Keratinocyte (primary cell): ENCODE results near the gene FLRT1. TPM values are rescaled to one million over a fixed set of nuclear protein-coding genes. Genes with fewer than 3 reads are reported as not detected.

Source experiments
- DNase-seq: peaks from one replicate; pipeline ENCODE4 v3.0.0-alpha.2; 2011; ENCODE audit warnings: low read depth, missing footprints, low spot score
- FAIRE-seq: peaks from 2 replicates; lab custom pipeline; 2011; peaks lifted over from hg19 to GRCh38; lab: Jason Lieb, UNC
- H2AFZ ChIP-seq: 2 replicates; pipeline ENCODE4 v1.6.0; 2012; ENCODE audit warnings: low read length, control low read depth, inconsistent platforms; ENCODE audit not compliant: control insufficient read depth
- H3K27ac ChIP-seq: 2 replicates; pipeline ENCODE4 v1.5.1; 2011; ENCODE audit warnings: low read length; ENCODE audit not compliant: control insufficient read depth, insufficient read depth
- H3K27me3 ChIP-seq: 3 replicates; pipeline ENCODE4 v1.6.0; 2011; ENCODE audit warnings: low read length; ENCODE audit not compliant: control insufficient read depth, insufficient read depth; ENCODE audit errors: extremely low read depth
- H3K36me3 ChIP-seq, 2 experiments: 2 replicates in 1 of 2; 3 replicates in 1 of 2; pipeline ENCODE4 v1.5.1; 2011; ENCODE audit warnings: low read length in 2 of 2, mild to moderate bottlenecking in 1 of 2; ENCODE audit not compliant: control insufficient read depth in 2 of 2, insufficient read depth in 2 of 2; ENCODE audit errors: extremely low read depth in 1 of 2
- H3K4me1 ChIP-seq: 3 replicates; pipeline ENCODE4 v1.5.1; 2011; ENCODE audit warnings: low read length; ENCODE audit not compliant: control insufficient read depth, insufficient read depth; ENCODE audit errors: extremely low read depth
- H3K4me2 ChIP-seq: 3 replicates; pipeline ENCODE4 v1.6.0; 2011; ENCODE audit warnings: low read depth, low read length; ENCODE audit not compliant: control insufficient read depth, insufficient read depth; ENCODE audit errors: extremely low read depth
- H3K4me3 ChIP-seq, 3 experiments: fragments of 200-600 bp in 1 of 3; sonication (generic) in 1 of 3; 2 replicates in 2 of 3; 3 replicates in 1 of 3; pipeline ENCODE4 v1.5.1; 2011 to 2016; ENCODE audit warnings: low read length in 3 of 3, mild to moderate bottlenecking in 3 of 3, control low read depth in 2 of 3, inconsistent platforms in 1 of 3, low read depth in 1 of 3, mixed read lengths in 1 of 3, mixed run types in 1 of 3, moderate library complexity in 1 of 3; ENCODE audit not compliant: control insufficient read depth in 2 of 3, insufficient read depth in 2 of 3; ENCODE audit errors: extremely low read depth in 1 of 3
- H3K79me2 ChIP-seq: 2 replicates; pipeline ENCODE4 v1.6.0; 2012; ENCODE audit warnings: low read length; ENCODE audit not compliant: control insufficient read depth, insufficient read depth
- H3K9ac ChIP-seq: 3 replicates; pipeline ENCODE4 v1.6.0; 2011; ENCODE audit warnings: low read length; ENCODE audit not compliant: control insufficient read depth, insufficient read depth; ENCODE audit errors: extremely low read depth
- H3K9me1 ChIP-seq: 3 replicates; pipeline ENCODE4 v1.6.0; 2011; ENCODE audit warnings: low read length; ENCODE audit not compliant: control insufficient read depth, insufficient read depth; ENCODE audit errors: extremely low read depth
- H3K9me3 ChIP-seq: 2 replicates; pipeline ENCODE4 v1.5.1; 2012; ENCODE audit warnings: low read depth, low read length; ENCODE audit not compliant: control insufficient read depth
- H4K20me1 ChIP-seq: 3 replicates; pipeline ENCODE4 v1.6.0; 2011; ENCODE audit warnings: low read length; ENCODE audit not compliant: control insufficient read depth, insufficient read depth; ENCODE audit errors: extremely low read depth
- EZH2 ChIP-seq: IDR thresholded peaks from one replicate; pipeline ENCODE4 v1.6.1; 2012; ENCODE audit warnings: inconsistent platforms, mild to moderate bottlenecking, low read length, moderate library complexity
- dilution Hi-C: fragments of 300-500 bp; cut with MboI; formaldehyde crosslinking; loops from one replicate; pipeline ENCODE4 v1.7.0; 2020; ENCODE audit warnings: low sequenced_read_pairs; ENCODE audit not compliant: extremely low pct_ligation_motif_present
- polyA plus RNA-seq, 5 experiments: library from polyadenylated mRNA; depleted of rRNA in 3 of 5; stranded (reverse) in 3 of 5; stranded (forward) in 1 of 5; unstranded in 1 of 5; fragments of >200 nt; gene quantifications; 1 replicate in 1 of 5; 2 replicates in 3 of 5; 3 replicates in 1 of 5; pipeline versions ENCODE4 v1.2.1 to v1.2.3, GENCODE V29; 2011 to 2012; ENCODE audit warnings: missing spikeins in 2 of 5, low read depth in 1 of 5, low replicate concordance in 1 of 5
- TF ChIP-seq, protein P1 (sequence below), 3 experiments: IDR thresholded peaks in 1 of 3; conservative IDR thresholded peaks in 1 of 3; optimal IDR thresholded peaks in 1 of 3; 2 replicates in 2 of 3; 3 replicates in 1 of 3; pipeline versions ENCODE3 to v1.5.1; 2011; ENCODE audit warnings: low read length in 3 of 3, mild to moderate bottlenecking in 3 of 3, moderate library complexity in 2 of 3, control low read depth in 1 of 3, inconsistent platforms in 1 of 3; ENCODE audit not compliant: insufficient read depth in 2 of 3; ENCODE audit errors: extremely low read depth in 1 of 3

The FLRT1 gene
- polyA plus RNA-seq, 1 donor (not counting 4 experiments of a cell fraction or from before 2014, with no cell fraction given): not detected

DNA sequence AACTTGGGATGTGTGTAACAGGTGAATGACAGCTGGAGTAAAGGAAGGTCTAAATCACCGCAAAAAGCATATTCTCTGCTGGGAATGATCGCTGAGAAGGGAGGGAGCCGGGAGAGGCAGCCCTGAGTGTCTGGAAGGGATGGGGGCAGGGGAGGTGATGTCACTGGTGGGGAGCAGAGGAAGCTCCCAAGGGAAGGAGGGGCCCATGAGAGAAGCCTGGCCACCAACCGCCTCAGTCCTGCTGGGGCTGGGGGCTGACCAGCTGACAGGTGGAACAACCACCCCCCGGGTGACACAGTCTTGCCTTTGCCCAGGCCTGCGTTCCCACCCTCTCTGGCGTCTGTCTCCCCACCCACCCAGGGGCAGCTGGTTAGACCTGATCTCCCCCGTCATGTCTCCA is 6.0 kb upstream of the FLRT1 start:
- H4K20me1 ChIP-seq: peaks cover 3% of the 10 kb centered on the region

DNA sequence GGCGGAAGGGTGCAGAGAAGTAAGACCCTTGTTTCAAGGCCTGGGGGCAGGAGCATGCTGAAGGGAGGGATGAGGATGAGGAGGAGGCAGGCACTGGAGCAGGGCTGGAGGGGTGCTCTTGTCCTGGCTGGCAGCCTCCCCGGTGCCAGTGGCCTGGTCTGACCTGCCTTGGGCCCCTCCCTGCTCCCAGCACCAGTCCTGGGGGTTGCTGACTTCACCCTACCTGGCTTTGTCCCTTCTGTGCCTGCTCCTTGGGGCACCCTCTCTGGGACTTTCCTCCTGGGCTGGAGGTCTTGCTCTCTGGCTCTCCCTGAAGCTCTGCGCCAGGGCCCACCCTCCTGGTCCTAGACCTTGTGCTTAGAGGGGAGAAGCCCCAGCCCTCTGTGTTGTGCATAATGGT is 4.7 kb upstream of the FLRT1 start:
- DNase-seq: no peak
- peaks cover 51% of the 10 kb centered on the region for H3K27me3 ChIP-seq
- dilution Hi-C loops: no loop called here

More for the DNA sequence above, 6.0 kb upstream of the FLRT1 start:
- H3K9ac ChIP-seq: no peak overlapping the region
- FAIRE-seq (no peak), DNase-seq (no peak)
- dilution Hi-C loops: no loop called here
- H3K4me3 ChIP-seq: no peak overlapping the region
- peaks cover 43% of the 10 kb centered on the region for H3K27me3 ChIP-seq
- H3K4me2 ChIP-seq: no peak overlapping the region
- H3K79me2 ChIP-seq: no peaks in the 10 kb centered on the region
- H2AFZ ChIP-seq: no peak overlapping the region
- no peaks in the 10 kb centered on the region for H3K9me1 ChIP-seq
- no peaks in the 10 kb centered on the region for H3K36me3 ChIP-seq
- no peaks in the 10 kb centered on the region for H3K9me3 ChIP-seq
- no peaks in the 10 kb centered on the region for H3K4me1 ChIP-seq
- TF ChIP-seq EZH2: no peak
- TF ChIP-seq, protein P1, sequence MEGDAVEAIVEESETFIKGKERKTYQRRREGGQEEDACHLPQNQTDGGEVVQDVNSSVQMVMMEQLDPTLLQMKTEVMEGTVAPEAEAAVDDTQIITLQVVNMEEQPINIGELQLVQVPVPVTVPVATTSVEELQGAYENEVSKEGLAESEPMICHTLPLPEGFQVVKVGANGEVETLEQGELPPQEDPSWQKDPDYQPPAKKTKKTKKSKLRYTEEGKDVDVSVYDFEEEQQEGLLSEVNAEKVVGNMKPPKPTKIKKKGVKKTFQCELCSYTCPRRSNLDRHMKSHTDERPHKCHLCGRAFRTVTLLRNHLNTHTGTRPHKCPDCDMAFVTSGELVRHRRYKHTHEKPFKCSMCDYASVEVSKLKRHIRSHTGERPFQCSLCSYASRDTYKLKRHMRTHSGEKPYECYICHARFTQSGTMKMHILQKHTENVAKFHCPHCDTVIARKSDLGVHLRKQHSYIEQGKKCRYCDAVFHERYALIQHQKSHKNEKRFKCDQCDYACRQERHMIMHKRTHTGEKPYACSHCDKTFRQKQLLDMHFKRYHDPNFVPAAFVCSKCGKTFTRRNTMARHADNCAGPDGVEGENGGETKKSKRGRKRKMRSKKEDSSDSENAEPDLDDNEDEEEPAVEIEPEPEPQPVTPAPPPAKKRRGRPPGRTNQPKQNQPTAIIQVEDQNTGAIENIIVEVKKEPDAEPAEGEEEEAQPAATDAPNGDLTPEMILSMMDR (optimal IDR thresholded peaks at IDR 0.05 in 1 of 3, IDR thresholded peaks at IDR 0.05 in 1 of 3, conservative IDR thresholded peaks at IDR 0.05 in 1 of 3; ENCODE audit: extremely low read depth in 1 of 3, insufficient read depth in 2 of 3, low read length in 3 of 3): no peak
- H3K27ac ChIP-seq: no peak overlapping the region

More for the DNA sequence above, 4.7 kb upstream of the FLRT1 start:
- Histone ChIP-seq H2AFZ (no peak overlapping the region), H3K9me3 (no peaks in the 10 kb centered on the region), H3K79me2 (no peaks in the 10 kb centered on the region), H3K9me1 (no peaks in the 10 kb centered on the region), H3K4me2 (no peak overlapping the region), H3K4me3 (no peak overlapping the region), H3K36me3 (no peaks in the 10 kb centered on the region), H3K4me1 (no peaks in the 10 kb centered on the region), H4K20me1 (peaks cover 3% of the 10 kb centered on the region), H3K9ac (no peak overlapping the region), H3K27ac (no peak overlapping the region)
- no peak for FAIRE-seq
- TF ChIP-seq, protein P1 (optimal IDR thresholded peaks at IDR 0.05 in 1 of 3, IDR thresholded peaks at IDR 0.05 in 1 of 3, conservative IDR thresholded peaks at IDR 0.05 in 1 of 3; ENCODE audit: extremely low read depth in 1 of 3, insufficient read depth in 2 of 3, low read length in 3 of 3): no peak
- no peak for TF ChIP-seq EZH2
